Fibroblast of peridontal ligament (primary cell): Measurements from ENCODE around the gene CPAMD8.

Source experiments
- DNase-seq: peaks from one replicate; pipeline ENCODE4 v3.0.0-alpha.2; 2010; ENCODE audit errors: extremely low read depth

Gene CPAMD8

DNA sequence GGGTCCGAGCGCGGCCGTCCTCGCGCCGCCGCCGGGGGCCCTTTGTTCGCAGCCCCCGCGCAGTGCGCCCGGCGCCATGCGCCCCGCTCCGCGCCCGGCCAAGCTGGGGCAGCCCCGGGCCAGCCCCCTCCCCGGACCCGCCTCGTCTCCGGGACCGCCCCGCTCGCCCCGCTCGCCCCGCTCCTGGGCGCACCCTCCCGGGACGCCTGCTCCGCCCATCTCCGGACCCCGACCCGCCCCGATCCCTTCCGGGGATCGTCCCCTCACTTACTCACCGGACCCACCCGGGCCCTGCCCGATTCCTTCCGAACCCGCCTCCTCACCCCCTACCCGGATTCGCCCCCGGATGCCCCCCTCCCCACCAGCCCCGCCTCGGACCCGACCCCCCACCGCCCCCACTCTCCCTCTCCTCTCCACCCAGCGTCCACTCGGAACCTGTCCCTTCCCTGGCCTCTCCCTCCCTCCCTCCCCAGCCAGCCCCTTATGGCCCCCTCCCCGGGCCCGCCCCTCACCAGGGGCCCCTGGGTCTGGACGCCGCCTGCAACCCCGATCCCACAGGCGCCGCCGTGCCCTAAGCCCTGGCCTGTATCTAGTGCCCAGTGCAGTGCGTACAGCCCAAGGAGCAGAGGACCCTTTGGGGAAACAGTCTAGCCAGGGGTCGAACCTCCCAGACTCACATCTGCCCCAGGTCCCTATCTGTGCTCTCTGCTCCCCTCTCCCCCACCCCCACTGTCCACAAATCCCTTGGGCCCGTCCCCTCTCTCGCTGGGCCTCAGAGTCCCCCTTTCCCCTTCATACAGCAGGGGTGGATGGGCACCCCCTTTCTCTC lies at the start of gene CPAMD8:
Gene CPAMD8 (minus strand): TSS at position 105 of the 829 bp plus-strand sequence. CDS start 168 bp downstream, outside the sequence.
- DNase-seq = no peak

DNA sequence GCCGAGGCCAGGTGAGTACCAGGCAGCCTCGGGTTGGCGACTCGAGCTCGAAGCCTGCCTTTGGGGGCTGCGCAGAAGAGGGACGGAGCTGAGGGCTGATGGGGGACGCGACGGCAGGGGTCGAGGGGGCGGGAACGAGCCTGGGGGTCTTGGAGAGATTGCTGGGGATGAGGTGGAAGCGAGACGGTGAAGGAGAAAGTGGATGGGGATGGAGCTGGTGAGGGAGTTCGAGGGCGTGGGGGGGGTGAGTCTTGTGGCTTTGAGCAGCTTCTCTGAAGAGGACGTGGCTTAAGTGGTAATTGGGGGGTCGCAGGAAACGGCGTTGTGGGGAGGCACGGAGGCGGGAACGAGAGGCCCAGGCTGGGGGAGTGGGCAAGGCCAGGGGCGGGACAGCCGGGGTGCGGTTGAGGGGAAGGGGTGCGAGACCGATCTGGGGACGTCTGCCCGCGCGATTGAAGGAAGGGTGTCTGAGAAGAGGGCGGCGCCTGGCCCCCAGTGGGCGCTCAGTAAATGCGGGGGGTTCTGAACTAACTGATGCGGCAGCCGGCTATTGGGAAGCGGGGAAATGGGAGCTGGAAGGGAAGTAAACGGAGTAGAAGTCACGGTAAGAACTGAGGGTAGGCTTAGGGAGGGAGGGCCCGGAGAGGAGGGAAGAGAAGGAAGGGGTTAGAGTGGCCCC lies 49.4 kb upstream of the CPAMD8 start:
- DNase-seq = peak; percentile 22

DNA sequence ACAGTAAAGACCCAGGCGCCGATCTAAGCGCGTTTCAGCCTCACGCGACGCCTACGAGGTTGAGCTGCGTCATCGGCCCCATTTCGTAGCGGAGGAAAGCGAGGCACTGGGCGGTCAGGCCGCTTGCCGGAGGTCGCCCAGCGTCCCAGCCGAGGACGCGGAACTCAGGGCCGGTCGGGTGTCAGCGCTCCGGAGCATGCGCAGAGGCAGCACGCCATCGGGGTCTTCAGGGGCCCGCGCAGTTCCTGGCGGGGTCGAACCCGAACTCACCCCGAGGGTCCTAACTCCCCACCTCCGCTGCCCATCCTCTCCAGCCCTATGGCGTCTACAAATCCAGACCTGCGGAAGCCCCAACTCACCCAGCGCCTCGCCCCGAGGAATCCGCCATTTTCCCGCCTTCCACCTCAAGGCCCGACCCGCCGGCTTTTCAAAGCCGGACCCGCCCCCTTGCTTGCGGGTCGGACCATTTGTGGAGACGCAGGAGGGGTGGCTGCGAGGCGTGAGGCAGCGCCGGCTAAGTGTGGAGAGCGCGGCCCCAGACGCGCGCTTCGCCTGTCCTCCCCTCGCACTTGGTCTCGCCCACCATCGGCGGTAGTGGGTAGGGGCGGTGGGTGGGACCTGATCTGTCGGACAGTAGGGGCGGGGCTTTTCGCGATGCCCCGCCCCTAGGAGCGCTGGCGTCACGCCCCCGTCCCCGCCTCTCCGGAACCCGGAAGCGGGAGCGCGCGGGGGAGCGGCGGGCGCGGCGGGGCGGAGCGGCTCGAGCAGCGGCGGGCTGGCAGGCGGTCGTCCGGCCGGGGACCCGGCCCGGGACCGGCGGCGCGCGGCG lies 48.6 kb upstream of the CPAMD8 start, which contains the start of the genes HAUS8 and MYO9B:
Gene HAUS8 (minus strand): TSS at position 418 of the 829 bp plus-strand sequence. CDS start 30 bp downstream, at position 388.
Gene MYO9B (plus strand): TSS at position 743 of the 829 bp plus-strand sequence. CDS start 25,941 bp downstream, outside the sequence.
- peak; percentile 99 for DNase-seq

DNA sequence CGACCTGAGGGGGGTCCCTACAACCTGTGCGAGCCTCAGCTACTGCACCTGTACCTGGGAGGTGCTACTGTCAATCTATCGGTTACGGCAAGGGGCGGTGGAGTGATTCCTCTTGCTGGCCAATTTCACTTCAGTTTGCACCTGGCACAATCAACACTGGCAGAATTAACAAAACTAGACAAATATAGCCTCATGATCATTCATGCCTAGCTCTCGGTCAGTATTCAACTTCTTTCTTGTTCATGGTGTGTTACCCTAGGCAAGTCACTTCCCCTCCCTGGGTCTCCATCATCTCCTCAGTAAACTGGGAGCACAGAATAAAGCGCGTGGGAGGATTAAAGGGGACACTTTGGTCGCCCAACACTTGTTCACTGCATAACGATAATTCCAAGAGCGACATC lies 48.0 kb upstream of the CPAMD8 start:
- no peak for DNase-seq

DNA sequence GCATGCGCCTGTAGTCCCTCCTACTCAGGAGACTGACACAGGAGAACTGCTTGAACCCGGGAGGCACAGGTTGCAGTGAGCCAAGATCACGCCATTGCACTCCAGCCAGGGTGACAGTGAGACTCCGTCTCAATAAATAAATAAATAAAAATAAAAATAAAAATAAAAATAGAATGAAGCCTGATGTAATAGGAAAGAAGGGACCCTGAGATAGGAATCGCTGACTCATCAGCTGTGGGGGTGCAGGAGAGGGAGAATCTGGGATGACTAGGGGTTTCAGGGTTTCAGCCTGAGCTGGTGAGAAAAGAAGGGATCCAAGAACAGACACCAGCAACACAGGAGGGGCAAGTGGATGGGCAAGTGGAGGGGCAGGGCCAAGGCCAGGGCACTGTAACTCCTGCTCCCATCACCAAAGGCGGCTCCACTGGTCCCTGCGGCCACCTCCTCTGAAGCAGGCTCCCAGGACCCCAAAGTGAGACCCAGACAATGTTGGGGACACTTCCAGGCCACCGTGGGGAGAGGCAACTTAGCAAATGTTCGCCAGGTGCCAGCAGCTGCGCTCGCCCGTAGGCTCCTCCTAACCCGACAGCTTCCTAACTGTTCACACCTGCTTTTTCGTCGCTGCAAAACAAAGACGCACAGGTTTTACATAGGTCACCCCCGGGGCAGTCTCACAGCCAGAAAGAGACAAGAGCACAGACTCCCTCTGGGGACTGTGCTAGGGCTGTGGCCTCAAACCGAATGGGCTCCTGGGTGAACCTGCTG lies 47.4 kb upstream of the CPAMD8 start:
- no peak for DNase-seq

- no peak for DNase-seq
These were observed 44.3 kb upstream of the CPAMD8 start for GRCh38 chr19:17070912-17071311.

GRCh38 chr19:17070421-17070820 lies 43.8 kb upstream of the CPAMD8 start:
- DNase-seq = no peak

DNA sequence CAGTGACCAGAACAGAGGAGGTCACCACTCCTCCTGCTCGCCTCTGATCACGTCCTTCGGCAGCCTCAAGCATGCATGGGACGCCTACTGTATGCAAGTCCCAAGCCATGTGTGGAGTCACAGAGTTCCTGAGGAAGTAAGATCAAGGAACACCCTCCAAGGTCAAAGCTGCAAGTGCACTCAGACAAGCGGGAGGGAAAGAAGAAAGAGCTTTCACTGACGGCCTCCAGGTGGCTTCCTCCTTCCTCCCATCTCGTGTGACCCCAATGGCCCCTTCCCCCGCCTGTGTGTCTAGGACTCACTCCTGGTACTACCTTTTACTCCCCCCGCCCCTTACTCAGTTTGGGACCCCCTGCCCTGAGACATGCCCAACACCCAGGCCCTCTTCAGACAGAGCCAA lies 42.6 kb upstream of the CPAMD8 start:
- DNase-seq = no peak

DNA sequence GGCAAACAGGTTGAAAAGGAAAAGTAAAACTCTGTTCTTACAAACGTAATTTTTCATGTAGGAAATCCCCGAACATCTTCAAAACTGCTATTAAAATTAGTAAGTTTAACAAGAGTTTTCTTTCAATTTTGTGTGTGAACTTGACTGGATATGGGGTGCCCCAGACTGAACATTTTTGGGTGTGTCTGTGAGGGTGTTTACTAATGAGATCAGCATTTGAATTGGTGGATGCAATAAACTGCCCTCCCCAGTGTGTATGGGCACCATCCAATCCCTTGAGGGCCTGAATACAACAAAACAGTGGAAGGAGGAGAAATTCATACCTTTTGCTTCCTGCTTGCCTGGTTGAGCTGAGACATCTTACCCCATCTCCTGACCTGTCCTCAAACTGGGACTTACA lies 36.8 kb upstream of the CPAMD8 start:
- DNase-seq = no peak

- no peak for DNase-seq
These were observed 35.1 kb upstream of the CPAMD8 start for GRCh38 chr19:17061691-17062090.

DNA sequence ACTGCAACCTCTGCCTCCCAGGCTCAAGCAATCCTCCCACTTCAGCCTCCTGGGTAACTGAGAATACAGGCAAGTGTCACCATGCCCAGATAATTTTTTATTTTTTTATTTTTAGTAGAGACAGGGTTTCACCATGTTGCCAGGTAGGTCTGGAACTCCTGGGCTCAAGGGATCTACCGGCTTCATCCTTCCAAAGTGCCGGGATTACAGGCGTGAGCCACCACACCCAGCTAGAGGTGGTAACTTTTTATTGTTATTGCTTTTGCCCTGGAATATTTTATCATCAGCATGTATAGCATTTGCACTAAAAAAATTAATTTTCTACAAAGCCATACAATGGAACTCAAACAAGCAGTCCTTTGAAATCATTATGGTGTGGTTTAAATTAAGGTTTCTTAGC lies 34.6 kb upstream of the CPAMD8 start:
- DNase-seq = no peak

DNA sequence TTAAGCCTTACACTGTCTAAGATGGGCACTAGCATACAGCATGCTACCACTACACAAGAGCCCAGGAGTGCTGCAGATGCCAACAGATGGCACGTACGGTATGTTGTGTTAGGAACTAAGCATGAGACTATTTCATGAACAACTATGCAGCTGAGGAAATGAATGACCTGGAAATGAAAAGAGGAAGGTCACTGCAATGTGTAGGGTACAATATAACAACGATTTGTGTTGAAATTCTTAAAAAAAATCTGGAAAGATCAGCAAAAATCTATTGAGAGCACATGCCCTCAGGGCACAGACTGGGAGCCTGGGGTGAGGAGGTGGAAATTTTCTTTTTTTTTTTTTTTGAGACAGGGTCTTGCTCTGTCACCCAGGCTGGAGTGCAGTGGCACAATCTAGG lies 34.2 kb upstream of the CPAMD8 start:
- DNase-seq = no peak

DNA sequence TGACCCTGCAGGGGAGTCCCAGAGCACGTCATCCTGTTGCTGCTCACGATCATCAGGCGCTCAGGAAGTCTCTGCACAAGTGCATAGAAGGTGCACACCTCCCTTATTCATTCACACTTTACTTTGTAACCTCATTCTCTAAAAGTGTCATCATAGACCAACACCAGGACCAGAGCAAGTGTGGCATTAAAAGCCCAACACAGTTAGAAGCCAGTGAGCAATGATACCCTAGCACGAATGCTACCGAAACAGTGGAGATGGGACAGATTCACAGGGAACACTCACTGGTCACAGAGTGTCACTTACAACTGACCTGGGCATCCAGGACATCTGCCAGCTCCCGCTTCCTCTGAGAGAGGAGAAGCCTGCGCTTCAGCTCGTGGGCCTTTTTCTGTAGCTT lies 31.6 kb upstream of the CPAMD8 start:
- peak; percentile 49 for DNase-seq

- no peak for DNase-seq
These were observed 29.0 kb upstream of the CPAMD8 start for GRCh38 chr19:17055636-17056035.

DNA sequence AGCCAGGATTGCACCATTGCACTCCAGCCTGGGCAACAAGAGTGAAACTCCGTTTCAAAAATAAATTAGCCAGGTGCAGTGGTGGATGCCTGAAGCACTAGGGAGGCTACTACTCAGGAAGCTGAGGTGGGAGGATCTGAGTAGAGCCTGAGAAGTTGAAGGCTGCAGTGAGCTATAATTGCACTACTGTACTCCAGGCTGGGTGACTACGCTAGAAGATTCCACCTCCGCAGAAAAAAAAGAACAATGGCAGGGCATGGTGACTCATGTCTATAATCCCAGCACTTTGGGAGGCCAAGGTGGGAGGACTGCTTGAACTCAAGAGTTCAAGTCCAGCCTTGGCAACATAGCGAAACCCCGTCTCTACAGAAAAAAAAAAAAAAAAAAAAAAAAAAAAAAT lies 28.1 kb upstream of the CPAMD8 start:
- no peak for DNase-seq

DNA sequence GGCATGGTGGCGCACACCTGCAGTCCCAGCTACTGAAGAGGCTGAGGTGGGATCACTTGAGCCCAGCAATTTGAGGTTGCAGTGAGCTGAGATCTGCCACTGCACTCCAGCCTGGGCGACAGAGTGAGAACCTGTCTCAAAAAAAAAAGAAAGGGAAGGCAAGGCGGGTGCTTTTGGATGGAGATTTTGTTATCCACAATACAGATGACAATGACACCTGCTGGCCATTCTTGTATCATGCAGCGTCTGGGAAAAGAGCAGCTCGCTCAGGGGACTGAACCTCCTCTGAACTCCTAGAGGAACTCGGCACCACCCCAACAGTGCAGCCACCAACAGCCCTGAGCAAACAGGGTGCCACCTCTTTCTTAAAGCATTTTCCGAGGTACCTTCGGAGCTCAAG lies 25.8 kb upstream of the CPAMD8 start:
- DNase-seq = peak; percentile 70

GRCh38 chr19:17049711-17050280 lies 23.2 kb upstream of the CPAMD8 start:
- peak; percentile 59 for DNase-seq

GRCh38 chr19:17048885-17049453 lies 22.4 kb upstream of the CPAMD8 start:
- no peak for DNase-seq

GRCh38 chr19:17045907-17046502 lies 19.4 kb upstream of the CPAMD8 start:
- no peak for DNase-seq

GRCh38 chr19:17043744-17044143 lies 17.1 kb upstream of the CPAMD8 start:
- no peak for DNase-seq
